PC-9 (cell line): ENCODE measurements around the gene CALML5. TPM values are rescaled to one million over a fixed set of nuclear protein-coding genes. Genes with fewer than 3 reads are reported as not detected.

Experiments
- BruUV-seq: library from RNA; stranded (reverse); fragments of 400-500 nt; replicated peaks from 2 replicates; lab custom pipeline; 2021; lab: Mats Ljungman, UMichigan
- CTCF ChIA-PET: fragments of 300-600 bp; sonication (Branson Sonifier 250); formaldehyde crosslinking; loops from one replicate; lab custom pipeline; 2022; ENCODE audit warnings: antibody characterized with exemption; lab: Charles Lee
- POLR2A ChIA-PET: fragments of 300-600 bp; sonication (Branson Sonifier 250); formaldehyde crosslinking; loops from one replicate; lab custom pipeline; 2022; ENCODE audit warnings: antibody characterized with exemption; ENCODE audit not compliant: unreplicated experiment; lab: Charles Lee
- DNase-seq, 2 experiments: peaks; one replicate each; pipeline versions ENCODE4 v3.0.0 to v3.0.0-alpha.2; 2015 to 2022; ENCODE audit warnings: mixed read lengths in 1 of 2
- H2AFZ ChIP-seq: fragments of 200-600 bp; sonication (generic); 2 replicates; pipeline ENCODE4 v1.8.1; 2017; ENCODE audit warnings: antibody characterized with exemption
- H3F3A ChIP-seq: fragments of 200-600 bp; sonication (generic); 2 replicates; pipeline ENCODE4 v1.8.1; 2017; ENCODE audit warnings: antibody characterized with exemption, mild to moderate bottlenecking, low read depth; ENCODE audit not compliant: insufficient read depth
- H3K27ac ChIP-seq: fragments of 200-600 bp; sonication (generic); 2 replicates; pipeline ENCODE4 v1.6.1; 2016; ENCODE audit warnings: mixed run types
- H3K27me3 ChIP-seq: fragments of 200-600 bp; sonication (generic); 2 replicates; pipeline ENCODE4 v1.6.1; 2016; ENCODE audit warnings: low read depth, mixed run types; ENCODE audit not compliant: insufficient read depth
- H3K36me3 ChIP-seq: fragments of 200-600 bp; sonication (generic); 2 replicates; pipeline ENCODE4 v1.6.1; 2016; ENCODE audit warnings: low read depth, mixed run types
- H3K4me1 ChIP-seq: fragments of 200-600 bp; sonication (generic); replicated peaks from 2 replicates; pipeline ENCODE4 v1.6.1; 2016; ENCODE audit warnings: mixed run types; ENCODE audit not compliant: insufficient read depth
- H3K4me2 ChIP-seq: fragments of 200-600 bp; sonication (generic); 2 replicates; pipeline ENCODE4 v1.6.1; 2017; ENCODE audit warnings: mixed run types
- H3K4me3 ChIP-seq: fragments of 200-600 bp; sonication (generic); 2 replicates; pipeline ENCODE4 v1.6.1; 2016; ENCODE audit warnings: mixed run types
- H3K79me2 ChIP-seq: fragments of 200-600 bp; sonication (generic); 2 replicates; pipeline ENCODE4 v1.6.1; 2017; ENCODE audit warnings: low read depth, mixed run types
- H3K9me2 ChIP-seq: fragments of 200-600 bp; sonication (generic); 2 replicates; pipeline ENCODE4 v1.8.1; 2017; ENCODE audit warnings: mild to moderate bottlenecking; ENCODE audit not compliant: insufficient read depth
- H3K9me3 ChIP-seq: fragments of 200-600 bp; sonication (generic); 2 replicates; pipeline ENCODE4 v1.8.1; 2016; ENCODE audit warnings: low read depth; ENCODE audit not compliant: insufficient read depth
- H4K20me1 ChIP-seq: fragments of 200-600 bp; sonication (generic); 2 replicates; pipeline ENCODE4 v1.8.1; 2017; ENCODE audit not compliant: insufficient read depth
- CTCF ChIP-seq: fragments of 200-600 bp; sonication (generic); conservative IDR thresholded peaks from 2 replicates; pipeline ENCODE4 v1.6.1; 2017; ENCODE audit warnings: mixed run types, antibody characterized with exemption, mild to moderate bottlenecking, moderate library complexity
- EZH2 ChIP-seq: fragments of 200-600 bp; sonication (generic); IDR thresholded peaks from 2 replicates; pipeline ENCODE4 v1.8.0; 2017; ENCODE audit warnings: antibody characterized with exemption, low read depth
- intact Hi-C: fragments of 100-400 bp; cut with micrococcal nuclease; formaldehyde crosslinking; loops from one replicate; pipeline ENCODE4 v1.10.0; 2022; ENCODE audit not compliant: unreplicated experiment
- total RNA-seq: library from RNA; stranded (reverse); gene quantifications from 2 replicates; pipeline ENCODE4 v1.2.3, GENCODE V29; 2021

The CALML5 gene
- total RNA-seq, 1 experiment from 2014 or later: 3.0 TPM

- DNase-seq: peak; percentile 94 to 97
- intact Hi-C loops: loop anchor here (1.0 kb wide), 6 partner anchors 22 to 135 kb away; no protein-coding TSS in a partner anchor
- H3K9me3 ChIP-seq: no peaks in the 10 kb centered on the region
- H3K4me3 ChIP-seq: peak overlapping the region; percentile 45; the same call in 1 of the 2 replicates
- TSS peak; percentile 59 for BruUV-seq
- H3K27me3 ChIP-seq: no peaks in the 10 kb centered on the region
- no peaks in the 10 kb centered on the region for H3K36me3 ChIP-seq
- CTCF ChIA-PET: interaction anchor here (0.5 to 1.2 kb wide), 3 partner anchors 59 to 134 kb away, joined by 4 to 7 read pairs (median 7); no protein-coding TSS in a partner anchor
- POLR2A ChIA-PET: interaction anchor here (0.6 to 1.6 kb wide), 12 partner anchors 42 to 1704 kb away, joined by 3 to 13 read pairs (median 6); no protein-coding TSS in a partner anchor
- no peaks in the 10 kb centered on the region; the same call in 1 of the 2 replicates for H3K79me2 ChIP-seq
- TF ChIP-seq CTCF (0 out of 2 replicates have a peak, but pooled peaks have one; percentile 16), EZH2 (no peak)
- peaks cover 24% of the 10 kb centered on the region for H3F3A ChIP-seq
- peak overlapping the region; percentile 73 for H3K4me2 ChIP-seq
- H3K4me1 ChIP-seq: peaks cover 37% of the 10 kb centered on the region
- 0 out of 2 replicates have a peak overlapping the region, but pooled peaks have one; percentile 58 for H2AFZ ChIP-seq
- no peaks in the 10 kb centered on the region for H3K9me2 ChIP-seq
- no peaks in the 10 kb centered on the region for H4K20me1 ChIP-seq
- H3K27ac ChIP-seq: peak overlapping the region; percentile 98
Observed at GRCh38 chr10:5488272-5489161, 10.9 kb downstream of the CALML5 start.

- no peak for TF ChIP-seq EZH2
- TF ChIP-seq CTCF: no peak
- no peaks in the 10 kb centered on the region for H4K20me1 ChIP-seq
- no peaks in the 10 kb centered on the region for H3K9me3 ChIP-seq
- no peak overlapping the region for H3K4me3 ChIP-seq
- peaks cover 22% of the 10 kb centered on the region for H3K4me1 ChIP-seq
- no peak overlapping the region for H2AFZ ChIP-seq
- H3K4me2 ChIP-seq: no peak overlapping the region
- no TSS peak for BruUV-seq
- intact Hi-C loops: no loop called here
- H3F3A ChIP-seq: peaks cover 20% of the 10 kb centered on the region
- no peak overlapping the region for H3K27ac ChIP-seq
- no peaks in the 10 kb centered on the region for H3K9me2 ChIP-seq
- H3K79me2 ChIP-seq: no peaks in the 10 kb centered on the region; the same call in 1 of the 2 replicates
- ChIA-PET CTCF (no interaction called here), POLR2A (interaction anchor here (0.5 to 0.6 kb wide), 3 partner anchors 12 to 328 kb away, joined by 3 read pairs; no protein-coding TSS in a partner anchor)
- no peaks in the 10 kb centered on the region for H3K27me3 ChIP-seq
- H3K36me3 ChIP-seq: no peaks in the 10 kb centered on the region
- DNase-seq: no peak
Observed at GRCh38 chr10:5486853-5487235, 12.5 kb downstream of the CALML5 start.

GRCh38 chr10:5485948-5486852 is 13.2 kb downstream of the CALML5 start:
- BruUV-seq: no TSS peak
- Histone ChIP-seq H3K27me3 (no peaks in the 10 kb centered on the region), H2AFZ (no peak overlapping the region), H3K36me3 (no peaks in the 10 kb centered on the region), H4K20me1 (no peaks in the 10 kb centered on the region), H3K79me2 (no peaks in the 10 kb centered on the region; the same call in 1 of the 2 replicates), H3K9me3 (no peaks in the 10 kb centered on the region), H3K9me2 (no peaks in the 10 kb centered on the region), H3K4me1 (peaks cover 22% of the 10 kb centered on the region), H3K4me2 (no peak overlapping the region), H3F3A (peaks cover 20% of the 10 kb centered on the region), H3K4me3 (no peak overlapping the region), H3K27ac (no peak overlapping the region)
- CTCF ChIA-PET: no interaction called here
- TF ChIP-seq EZH2: no peak
- no peak for TF ChIP-seq CTCF
- POLR2A ChIA-PET: interaction anchor here (0.5 to 0.6 kb wide), 4 partner anchors 12 to 329 kb away, joined by 3 read pairs; no protein-coding TSS in a partner anchor
- intact Hi-C loops: no loop called here
- DNase-seq: no peak
